Measurements from ENCODE around the gene EEPD1.

Gene EEPD1

GRCh38 chr7:36214608-36215456 is 61.8 kb downstream of the EEPD1 start:
- no peak overlapping the region for H3K4me2 ChIP-seq (ENCODE audit: insufficient read depth, low read length)
- H3K27me3 ChIP-seq (ENCODE audit: insufficient read depth, low read length, poor library complexity), result no peaks in the 10 kb centered on the region
- DNase-seq (no peak), ATAC-seq (ENCODE audit: insufficient read depth, low read depth) (no peak)
- no peak overlapping the region for H3K9ac ChIP-seq (ENCODE audit: low read depth, low read length)
- H4K20me1 ChIP-seq (ENCODE audit: insufficient read depth, low read length), result no peaks in the 10 kb centered on the region
- no peaks in the 10 kb centered on the region for H3K4me1 ChIP-seq (ENCODE audit: insufficient read depth, low read length)
- H3K9me3 ChIP-seq (ENCODE audit: insufficient read depth, low read length, severe bottlenecking), result no peaks in the 10 kb centered on the region
- H3K79me2 ChIP-seq (ENCODE audit: insufficient read depth, low read length), result no peaks in the 10 kb centered on the region
- no peak overlapping the region for H2AFZ ChIP-seq (ENCODE audit: low read depth, low read length)
- H3K27ac ChIP-seq (ENCODE audit: low read length), result no peak overlapping the region
- H3K36me3 ChIP-seq (ENCODE audit: insufficient read depth, low read length), result no peaks in the 10 kb centered on the region
- TF ChIP-seq EZH2 (IDR thresholded peaks at IDR 0.05; ENCODE audit: borderline replicate concordance, low read depth, low read length, severe bottlenecking) (no peak), CTCF (IDR thresholded peaks at IDR 0.05; ENCODE audit: borderline replicate concordance, extremely low read depth, low read length, poor library complexity, severe bottlenecking) (no peak)
- H3K4me3 ChIP-seq (ENCODE audit: low read depth in 1 of 2, low read length in 2 of 2), result no peak overlapping the region

- Histone ChIP-seq H3K4me3 (ENCODE audit: low read depth in 1 of 2, low read length in 2 of 2) (no peak overlapping the region), H3K9me3 (ENCODE audit: insufficient read depth, low read length, severe bottlenecking) (no peaks in the 10 kb centered on the region), H3K9ac (ENCODE audit: low read depth, low read length) (no peak overlapping the region), H3K36me3 (ENCODE audit: insufficient read depth, low read length) (no peaks in the 10 kb centered on the region), H2AFZ (ENCODE audit: low read depth, low read length) (no peak overlapping the region), H4K20me1 (ENCODE audit: insufficient read depth, low read length) (no peaks in the 10 kb centered on the region), H3K4me2 (ENCODE audit: insufficient read depth, low read length) (no peak overlapping the region), H3K4me1 (ENCODE audit: insufficient read depth, low read length) (no peaks in the 10 kb centered on the region), H3K27me3 (ENCODE audit: insufficient read depth, low read length, poor library complexity) (no peaks in the 10 kb centered on the region), H3K79me2 (ENCODE audit: insufficient read depth, low read length) (no peaks in the 10 kb centered on the region), H3K27ac (ENCODE audit: low read length) (no peak overlapping the region)
- DNase-seq, result no peak
- TF ChIP-seq EZH2 (IDR thresholded peaks at IDR 0.05; ENCODE audit: borderline replicate concordance, low read depth, low read length, severe bottlenecking), result no peak
- no peak for TF ChIP-seq CTCF (IDR thresholded peaks at IDR 0.05; ENCODE audit: borderline replicate concordance, extremely low read depth, low read length, poor library complexity, severe bottlenecking)
- no peak for ATAC-seq (ENCODE audit: insufficient read depth, low read depth)
Measured at GRCh38 chr7:36215457-36215765, 62.4 kb downstream of the EEPD1 start.

DNA sequence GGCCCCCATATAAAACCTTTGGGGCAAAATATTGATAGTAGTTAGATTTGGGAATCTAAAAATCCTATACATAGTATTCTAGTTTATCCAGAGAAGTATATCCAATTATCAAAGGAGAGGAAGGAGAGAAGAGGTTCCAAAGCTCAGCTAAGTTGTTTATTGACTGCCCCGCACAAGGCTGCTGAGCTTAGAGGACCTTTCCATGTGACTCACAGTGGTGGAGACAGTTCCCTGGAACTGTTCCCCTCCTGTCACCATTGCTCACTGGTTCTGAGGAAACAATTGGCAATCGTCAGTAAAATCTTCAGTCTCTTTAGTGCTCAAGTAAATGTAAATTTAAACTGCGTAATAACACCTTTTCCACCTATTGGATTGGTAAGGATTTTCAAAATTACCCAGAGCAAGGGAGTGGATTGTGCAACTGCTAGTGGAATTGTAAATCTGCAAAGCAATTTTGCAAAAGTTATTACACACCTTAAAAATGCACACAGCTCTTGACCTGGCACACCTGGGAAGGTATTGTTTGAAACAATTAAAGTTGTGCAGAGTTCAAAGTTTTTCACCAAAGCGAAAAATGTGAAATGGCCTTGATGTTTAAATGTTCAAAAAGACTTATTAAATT is 63.1 kb downstream of the EEPD1 start:
- H3K4me3 ChIP-seq (ENCODE audit: low read depth in 1 of 2, low read length in 2 of 2), result no peak overlapping the region
- TF ChIP-seq CTCF (IDR thresholded peaks at IDR 0.05; ENCODE audit: borderline replicate concordance, extremely low read depth, low read length, poor library complexity, severe bottlenecking) (no peak), EZH2 (IDR thresholded peaks at IDR 0.05; ENCODE audit: borderline replicate concordance, low read depth, low read length, severe bottlenecking) (no peak)
- no peak overlapping the region for H3K9ac ChIP-seq (ENCODE audit: low read depth, low read length)
- ATAC-seq (ENCODE audit: insufficient read depth, low read depth) (no peak), DNase-seq (no peak)
- H3K27ac ChIP-seq (ENCODE audit: low read length), result no peak overlapping the region
- no peak overlapping the region for H3K4me2 ChIP-seq (ENCODE audit: insufficient read depth, low read length)
- no peaks in the 10 kb centered on the region for H3K79me2 ChIP-seq (ENCODE audit: insufficient read depth, low read length)
- no peaks in the 10 kb centered on the region for H3K27me3 ChIP-seq (ENCODE audit: insufficient read depth, low read length, poor library complexity)
- H4K20me1 ChIP-seq (ENCODE audit: insufficient read depth, low read length), result no peaks in the 10 kb centered on the region
- no peaks in the 10 kb centered on the region for H3K4me1 ChIP-seq (ENCODE audit: insufficient read depth, low read length)
- no peak overlapping the region for H2AFZ ChIP-seq (ENCODE audit: low read depth, low read length)
- H3K9me3 ChIP-seq (ENCODE audit: insufficient read depth, low read length, severe bottlenecking), result no peaks in the 10 kb centered on the region
- no peaks in the 10 kb centered on the region for H3K36me3 ChIP-seq (ENCODE audit: insufficient read depth, low read length)

Measured in DND-41 (cell line).